ENCODE results near the gene AEN. TPM values are rescaled to one million over a fixed set of nuclear protein-coding genes. Genes with fewer than 3 reads are reported as not detected.

The AEN gene
- total and polyA plus RNA-seq, 8 donors = 8.9 to 26.8 (median 15.1) TPM

DNA sequence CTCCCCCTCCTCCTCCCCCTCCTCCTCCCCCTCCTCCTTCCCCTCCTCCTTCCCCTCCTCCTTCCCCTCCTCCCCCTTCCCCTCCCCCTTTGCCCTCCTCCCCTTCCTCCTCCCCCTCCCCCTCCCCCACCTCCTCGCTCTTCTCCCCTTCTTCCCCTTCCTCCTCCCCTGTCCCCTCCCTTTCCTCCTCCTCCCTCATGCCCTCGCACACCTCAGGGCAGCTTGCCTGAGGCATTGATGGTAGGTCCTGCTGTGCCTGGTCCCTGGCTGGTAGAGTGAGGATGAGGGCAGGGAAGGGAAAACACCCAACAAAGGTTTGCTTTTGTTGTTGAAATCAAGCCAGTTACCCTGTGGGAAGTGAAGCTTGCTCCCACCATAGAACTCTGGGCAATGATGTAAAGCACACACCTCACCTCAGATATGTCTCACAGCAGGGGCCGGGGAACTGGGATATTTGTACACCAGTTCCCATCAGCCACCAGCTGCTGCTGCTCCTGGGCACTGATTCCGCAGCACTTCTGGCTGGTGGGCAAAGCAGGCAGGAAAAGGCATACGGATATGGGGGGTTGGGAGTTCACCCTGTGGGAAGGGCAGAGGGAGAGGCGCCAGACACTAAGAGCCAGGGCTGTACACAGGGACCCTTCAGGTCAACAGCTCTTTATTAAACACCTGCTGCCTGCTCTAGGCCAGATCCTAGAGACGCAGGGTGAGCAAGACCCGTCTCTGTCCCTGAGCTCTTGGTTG lies 31.5 kb downstream of the AEN start:
- intact Hi-C loops (cut with DNase I) = no loop called here
- 76 to 80% methylated on average over 6 to 7 of the region's 8 CpGs for WGBS, 2 donors

DNA sequence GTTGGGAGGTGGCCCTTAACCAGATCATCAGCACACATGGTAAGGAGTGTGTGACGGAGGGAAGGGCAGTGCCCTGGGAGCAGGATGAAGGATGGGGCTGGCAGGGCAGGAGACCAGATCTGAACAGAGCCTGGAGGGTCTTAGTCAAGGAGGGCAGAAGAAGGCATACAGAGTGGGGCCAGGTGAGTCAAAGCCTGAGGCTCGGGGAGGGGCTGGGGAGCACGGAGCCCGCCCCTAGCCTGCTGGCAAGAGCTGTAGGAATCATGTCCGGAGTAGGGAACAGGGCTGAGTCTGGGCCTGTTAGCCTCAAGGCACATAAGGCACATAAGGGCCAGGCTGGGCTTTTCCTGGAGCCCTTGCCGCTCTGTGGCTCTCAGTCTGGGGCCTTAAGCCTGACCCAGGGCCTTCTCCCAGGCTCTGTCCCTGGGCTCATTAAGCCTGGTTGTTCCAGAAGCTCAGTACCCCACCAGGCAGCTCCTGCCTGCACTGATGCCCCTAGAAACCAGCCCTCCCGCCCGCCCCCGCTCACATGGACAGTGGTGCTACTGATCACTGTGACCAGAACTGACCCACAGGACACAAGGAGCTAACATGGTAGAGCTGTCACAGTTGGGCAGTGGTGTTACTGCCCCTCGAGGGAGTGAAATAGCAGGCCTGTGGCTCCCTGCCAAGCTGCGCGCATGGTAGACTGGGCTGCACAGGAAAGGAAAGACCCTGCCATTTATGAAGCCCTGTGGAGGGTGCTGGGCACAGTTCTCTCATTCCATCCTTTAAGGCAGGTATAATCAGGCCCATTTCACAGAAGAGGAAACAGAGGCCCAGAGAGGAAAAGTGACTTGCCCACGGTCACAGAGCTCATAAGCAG lies 32.3 kb downstream of the AEN start:
- DNase-seq (no peak), ATAC-seq (no peak), FAIRE-seq (no peak)
- Histone ChIP-seq H3K27ac (no peak overlapping the region), H3K9me3 (no peaks in the 10 kb centered on the region), H3K4me3 (no peak overlapping the region), H3K36me3 (no peaks in the 10 kb centered on the region), H3K27me3 (no peaks in the 10 kb centered on the region), H3K4me1 (peaks cover 6 to 11% (median 6%) of the 10 kb centered on the region in 3 donors)
- TF ChIP-seq, protein P1, sequence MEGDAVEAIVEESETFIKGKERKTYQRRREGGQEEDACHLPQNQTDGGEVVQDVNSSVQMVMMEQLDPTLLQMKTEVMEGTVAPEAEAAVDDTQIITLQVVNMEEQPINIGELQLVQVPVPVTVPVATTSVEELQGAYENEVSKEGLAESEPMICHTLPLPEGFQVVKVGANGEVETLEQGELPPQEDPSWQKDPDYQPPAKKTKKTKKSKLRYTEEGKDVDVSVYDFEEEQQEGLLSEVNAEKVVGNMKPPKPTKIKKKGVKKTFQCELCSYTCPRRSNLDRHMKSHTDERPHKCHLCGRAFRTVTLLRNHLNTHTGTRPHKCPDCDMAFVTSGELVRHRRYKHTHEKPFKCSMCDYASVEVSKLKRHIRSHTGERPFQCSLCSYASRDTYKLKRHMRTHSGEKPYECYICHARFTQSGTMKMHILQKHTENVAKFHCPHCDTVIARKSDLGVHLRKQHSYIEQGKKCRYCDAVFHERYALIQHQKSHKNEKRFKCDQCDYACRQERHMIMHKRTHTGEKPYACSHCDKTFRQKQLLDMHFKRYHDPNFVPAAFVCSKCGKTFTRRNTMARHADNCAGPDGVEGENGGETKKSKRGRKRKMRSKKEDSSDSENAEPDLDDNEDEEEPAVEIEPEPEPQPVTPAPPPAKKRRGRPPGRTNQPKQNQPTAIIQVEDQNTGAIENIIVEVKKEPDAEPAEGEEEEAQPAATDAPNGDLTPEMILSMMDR (IDR thresholded peaks at IDR 0.05) = no peak
- 89 to 91% methylated on average over 12 to 13 of the region's 13 CpGs for WGBS, 2 donors
- intact Hi-C loops (cut with DNase I) = no loop called here

More for the DNA sequence above, 31.5 kb downstream of the AEN start:
- Histone ChIP-seq H3K27ac (no peak overlapping the region), H3K4me1 (peaks cover 10 to 19% (median 13%) of the 10 kb centered on the region in 3 donors), H3K36me3 (no peaks in the 10 kb centered on the region), H3K4me3 (no peak overlapping the region), H3K9me3 (no peaks in the 10 kb centered on the region), H3K27me3 (no peaks in the 10 kb centered on the region)
- FAIRE-seq (no peak), ATAC-seq (no peak), DNase-seq (no peak)
- TF ChIP-seq, protein P1 (IDR thresholded peaks at IDR 0.05) = no peak

DNA sequence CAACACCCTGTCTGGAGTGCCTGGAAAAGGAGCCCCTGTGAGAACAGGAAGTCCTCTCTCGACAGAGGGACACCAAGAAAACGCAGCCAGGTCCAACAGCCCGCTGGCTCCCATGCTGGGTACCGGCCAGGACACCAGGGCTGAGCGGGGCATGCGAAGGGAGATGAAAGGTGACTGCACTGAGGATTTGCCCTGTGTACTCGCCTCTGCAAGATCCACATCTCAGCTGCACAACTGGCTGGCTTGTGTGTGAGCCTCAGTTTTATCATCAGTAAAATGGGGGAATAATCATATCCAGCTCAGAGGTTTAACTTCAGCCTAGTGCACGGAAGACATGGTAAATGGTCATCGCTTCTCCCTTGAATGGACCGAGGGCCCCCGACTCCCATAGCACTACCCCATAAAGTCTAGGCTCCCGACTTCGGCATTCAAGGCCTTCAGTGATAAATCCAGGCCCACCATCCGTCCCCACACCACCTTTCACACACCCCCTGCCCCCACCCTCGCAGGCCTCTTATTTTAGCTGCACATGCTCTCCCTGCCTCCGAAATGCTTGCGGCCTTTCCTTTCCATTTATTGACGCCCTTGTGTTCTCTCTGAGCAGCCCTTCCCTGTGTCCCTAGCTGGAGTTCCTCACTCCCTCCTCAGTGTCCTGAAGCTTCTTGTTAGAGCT lies 33.4 kb downstream of the AEN start:
- Histone ChIP-seq H3K9me3 (no peaks in the 10 kb centered on the region), H3K27me3 (no peaks in the 10 kb centered on the region), H3K27ac (no peak overlapping the region), H3K36me3 (no peaks in the 10 kb centered on the region), H3K4me1 (no peaks in the 10 kb centered on the region), H3K4me3 (no peak overlapping the region)
- no peak for DNase-seq
- no peak for ATAC-seq
- TF ChIP-seq, protein P1 (IDR thresholded peaks at IDR 0.05) = no peak
- intact Hi-C loops (cut with DNase I) = loop anchor here in 2 of 3 donors (5.0 kb wide), 2 partner anchors 178 to 183 kb away; no protein-coding TSS in a partner anchor
- 84 to 87% methylated on average over 18 of the region's 18 CpGs for WGBS, 2 donors
- no peak for FAIRE-seq

DNA sequence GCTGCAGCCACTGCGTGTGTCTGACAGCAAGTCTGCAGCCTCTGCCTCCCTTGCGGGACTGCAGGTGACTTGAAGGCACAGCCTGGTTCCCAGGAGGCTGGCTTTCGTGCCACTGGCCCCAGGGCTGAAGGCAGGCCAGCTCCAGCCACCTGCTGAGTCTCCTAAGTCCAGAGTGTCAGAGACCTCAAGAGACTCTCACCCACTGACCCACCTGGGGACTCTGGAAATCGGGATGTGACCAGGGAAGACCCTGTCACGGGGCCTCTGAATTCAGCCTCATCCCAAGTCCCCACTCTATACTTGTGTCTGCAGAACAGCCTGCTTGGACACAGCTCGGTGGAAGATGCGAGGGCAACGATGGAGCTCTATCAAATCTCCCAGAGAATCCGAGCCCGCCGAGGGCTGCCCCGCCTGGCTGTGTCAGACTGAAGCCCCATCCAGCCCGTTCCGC lies 34.0 kb downstream of the AEN start:
- H3K27ac ChIP-seq = no peak overlapping the region
- ATAC-seq (no peak), FAIRE-seq (no peak), DNase-seq (no peak)
- H3K9me3 ChIP-seq = no peaks in the 10 kb centered on the region
- WGBS, 2 donors = 75 to 82% methylated on average over 14 of the region's 14 CpGs
- H3K27me3 ChIP-seq = no peaks in the 10 kb centered on the region
- intact Hi-C loops (cut with DNase I) = loop anchor here in 2 of 3 donors (5.0 kb wide), 2 partner anchors 177 to 182 kb away; no protein-coding TSS in a partner anchor
- TF ChIP-seq, protein P1 (IDR thresholded peaks at IDR 0.05) = no peak
- no peaks in the 10 kb centered on the region for H3K4me1 ChIP-seq
- no peaks in the 10 kb centered on the region for H3K36me3 ChIP-seq
- H3K4me3 ChIP-seq = no peak overlapping the region

All from pancreas (tissue), 10 donors.